ENCODE measurements around the gene ZNF277.
A peak's percentile ranks its signal among the peaks of the same experiment; 100 is the strongest.

Gene ZNF277

GRCh38 chr7:112206238-112206990 lies at the start of gene ZNF277, which contains the start of gene DOCK4:
Gene ZNF277 (plus strand): TSS chr7:112206695. CDS start chr7:112206717, 22 bp downstream.
Gene DOCK4 (minus strand): TSS chr7:112206399. CDS start chr7:112206138, 261 bp downstream.
- DNase-seq (ENCODE audit: low read depth, low spot score): peak; percentile 94
- H3K27ac ChIP-seq: peak within 1 kb of the TSS; percentile 72

GRCh38 chr7:112157072-112157471 lies 49.4 kb upstream of the ZNF277 start:
- no peak overlapping the region for H3K27ac ChIP-seq
- DNase-seq (ENCODE audit: low read depth, low spot score): peak; percentile 27

GRCh38 chr7:112159351-112159750 lies 47.1 kb upstream of the ZNF277 start:
- H3K27ac ChIP-seq: no peak overlapping the region
- no peak for DNase-seq (ENCODE audit: low read depth, low spot score)

GRCh38 chr7:112160130-112160770 lies 46.2 kb upstream of the ZNF277 start:
- DNase-seq (ENCODE audit: low read depth, low spot score): no peak
- peak overlapping the region; percentile 9 for H3K27ac ChIP-seq

GRCh38 chr7:112160771-112161150 lies 45.7 kb upstream of the ZNF277 start:
- no peak for DNase-seq (ENCODE audit: low read depth, low spot score)
- H3K27ac ChIP-seq: peak overlapping the region; percentile 9

GRCh38 chr7:112161253-112162141 lies 45.0 kb upstream of the ZNF277 start:
- DNase-seq (ENCODE audit: low read depth, low spot score): no peak
- H3K27ac ChIP-seq: no peak overlapping the region

GRCh38 chr7:112162142-112162766 lies 44.2 kb upstream of the ZNF277 start:
- H3K27ac ChIP-seq: no peak overlapping the region
- no peak for DNase-seq (ENCODE audit: low read depth, low spot score)

GRCh38 chr7:112162784-112163506 lies 43.5 kb upstream of the ZNF277 start:
- no peak for DNase-seq (ENCODE audit: low read depth, low spot score)
- no peak overlapping the region for H3K27ac ChIP-seq

- DNase-seq (ENCODE audit: low read depth, low spot score): no peak
- H3K27ac ChIP-seq: no peak overlapping the region
Measured at GRCh38 chr7:112167147-112167546, 39.3 kb upstream of the ZNF277 start.

- DNase-seq (ENCODE audit: low read depth, low spot score): no peak
Measured at GRCh38 chr7:112168915-112169314, 37.6 kb upstream of the ZNF277 start.

GRCh38 chr7:112171673-112172072 lies 34.8 kb upstream of the ZNF277 start:
- DNase-seq (ENCODE audit: low read depth, low spot score): no peak

More at GRCh38 chr7:112168915-112169314, 37.6 kb upstream of the ZNF277 start:
- H3K27ac ChIP-seq: no peak overlapping the region

GRCh38 chr7:112172870-112173567 lies 33.5 kb upstream of the ZNF277 start:
- no peak overlapping the region for H3K27ac ChIP-seq
- DNase-seq (ENCODE audit: low read depth, low spot score): no peak

More at GRCh38 chr7:112171673-112172072, 34.8 kb upstream of the ZNF277 start:
- H3K27ac ChIP-seq: no peak overlapping the region

GRCh38 chr7:112173568-112173905 lies 33.0 kb upstream of the ZNF277 start:
- no peak for DNase-seq (ENCODE audit: low read depth, low spot score)
- H3K27ac ChIP-seq: no peak overlapping the region

- DNase-seq (ENCODE audit: low read depth, low spot score): no peak
- no peak overlapping the region for H3K27ac ChIP-seq
Measured at GRCh38 chr7:112174192-112174591, 32.3 kb upstream of the ZNF277 start.

GRCh38 chr7:112176241-112176640 lies 30.3 kb upstream of the ZNF277 start:
- no peak for DNase-seq (ENCODE audit: low read depth, low spot score)
- no peak overlapping the region for H3K27ac ChIP-seq

- no peak overlapping the region for H3K27ac ChIP-seq
- DNase-seq (ENCODE audit: low read depth, low spot score): no peak
Measured at GRCh38 chr7:112176693-112177415, 29.6 kb upstream of the ZNF277 start.

- DNase-seq (ENCODE audit: low read depth, low spot score): no peak
- no peak overlapping the region for H3K27ac ChIP-seq
Measured at GRCh38 chr7:112180223-112180622, 26.3 kb upstream of the ZNF277 start.

GRCh38 chr7:112182749-112183148 lies 23.7 kb upstream of the ZNF277 start:
- H3K27ac ChIP-seq: no peak overlapping the region
- DNase-seq (ENCODE audit: low read depth, low spot score): no peak
